Measurements from ENCODE around the gene MAJIN.
"Not testable (repeated sequence)": the region's sequence is repeated elsewhere in the genome, so short reads cannot be mapped to it uniquely, and the experiment has no call there.

MAJIN gene

DNA sequence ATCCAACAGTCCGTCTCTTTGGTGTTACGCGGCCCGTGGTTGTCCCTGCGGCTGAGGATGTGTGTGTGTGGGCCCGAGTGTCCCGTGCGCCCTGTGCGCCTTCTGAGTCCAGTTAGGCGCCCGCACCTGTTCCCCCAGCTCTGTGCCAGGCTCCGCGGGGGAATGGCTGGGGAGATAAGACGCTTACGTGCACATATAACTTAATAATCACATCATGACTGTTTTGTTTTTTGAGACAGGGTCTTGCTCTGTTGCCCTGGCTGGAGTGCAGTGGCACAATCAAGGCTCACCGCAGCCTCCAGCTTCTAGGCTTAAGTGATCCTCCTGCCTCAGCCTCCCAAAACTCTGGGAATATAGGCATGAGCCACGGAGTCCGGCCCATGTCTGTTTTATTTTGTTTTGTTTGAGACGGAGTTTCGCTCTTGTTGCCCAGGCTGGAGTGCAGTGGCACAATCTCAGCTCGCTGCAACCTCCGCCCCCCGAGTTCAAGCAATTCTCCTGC, 42.9 kb upstream of the MAJIN start:
- Histone ChIP-seq H3K4me3 (ENCODE audit: control insufficient read depth in 1 of 7, extremely low read depth in 1 of 7, insufficient read depth in 4 of 7, low read depth in 2 of 7, low read length in 6 of 7) (peak overlapping the region; percentile 65 to 82 (median 70)), H3K27ac (ENCODE audit: insufficient read depth in 1 of 2, low read depth in 1 of 2, low read length in 2 of 2, poor library complexity in 1 of 2, severe bottlenecking in 2 of 2) (peak overlapping the region; percentile 85 to 90), H3K4me1 (ENCODE audit: control extremely low read depth in 1 of 4, control insufficient read depth in 4 of 4, insufficient read depth in 4 of 4, low read length in 3 of 4) (peaks cover 0 to 27% (median 24%) of the 10 kb centered on the region in 4 experiments), H3K36me3 (ENCODE audit: control insufficient read depth in 4 of 4, insufficient read depth in 4 of 4, low read length in 3 of 4) (peaks cover 0 to 29% (median 19%) of the 10 kb centered on the region in 4 experiments), H3K27me3 (replicated peaks in 2 of 5; ENCODE audit: control insufficient read depth in 4 of 5, insufficient read depth in 5 of 5, low read length in 4 of 5) (no peaks in the 10 kb centered on the region), H3K9me3 (ENCODE audit: control extremely low read depth in 1 of 5, control insufficient read depth in 4 of 5, insufficient read depth in 2 of 5, low read depth in 1 of 5, low read length in 4 of 5) (no peaks in the 10 kb centered on the region)
- POLR2A ChIA-PET, result interaction anchor here (0.6 to 1.6 kb wide), 4 partner anchors 10 to 411 kb away, joined by 3 to 5 read pairs (median 4); no protein-coding TSS in a partner anchor
- CTCF ChIA-PET, result interaction anchor here (0.7 to 3.3 kb wide), 22 partner anchors 11 to 178 kb away, joined by 3 to 41 read pairs (median 4); partner anchors contain the start of genes BATF2, SAC3D1 and SNX15
- 46% methylated on average over 17 of the region's 23 CpGs for WGBS (ENCODE audit: insufficient coverage)
- DNase-seq, result peak; percentile 25 to 82 (median 71)

- no peaks in the 10 kb centered on the region for H3K9me3 ChIP-seq (ENCODE audit: control extremely low read depth in 1 of 5, control insufficient read depth in 4 of 5, insufficient read depth in 2 of 5, low read depth in 1 of 5, low read length in 4 of 5)
- DNase-seq, result peak; percentile 95 to 96 (median 95)
- WGBS (ENCODE audit: insufficient coverage), result 0% methylated on average over 89 of the region's 96 CpGs
- no peaks in the 10 kb centered on the region for H3K27me3 ChIP-seq (replicated peaks in 2 of 5; ENCODE audit: control insufficient read depth in 4 of 5, insufficient read depth in 5 of 5, low read length in 4 of 5)
- H3K4me3 ChIP-seq (ENCODE audit: control insufficient read depth in 1 of 7, extremely low read depth in 1 of 7, insufficient read depth in 4 of 7, low read depth in 2 of 7, low read length in 6 of 7), result peak within 1 kb of the TSS; percentile 65 to 82 (median 70)
- H3K27ac ChIP-seq (ENCODE audit: insufficient read depth in 1 of 2, low read depth in 1 of 2, low read length in 2 of 2, poor library complexity in 1 of 2, severe bottlenecking in 2 of 2), result peak within 1 kb of the TSS; percentile 90 to 93
- H3K4me1 ChIP-seq (ENCODE audit: control extremely low read depth in 1 of 4, control insufficient read depth in 4 of 4, insufficient read depth in 4 of 4, low read length in 3 of 4), result peaks cover 0 to 27% (median 24%) of the 10 kb centered on the region in 4 experiments
- POLR2A ChIA-PET, result interaction anchor here (0.6 to 1.6 kb wide), 5 partner anchors 10 to 412 kb away, joined by 3 to 5 read pairs (median 3); partner anchors contain the start of gene ZNHIT2
- H3K36me3 ChIP-seq (ENCODE audit: control insufficient read depth in 4 of 4, insufficient read depth in 4 of 4, low read length in 3 of 4), result peaks cover 0 to 25% (median 14%) of the 10 kb centered on the region in 4 experiments
- CTCF ChIA-PET, result interaction anchor here (0.7 to 3.3 kb wide), 24 partner anchors 12 to 178 kb away, joined by 3 to 41 read pairs (median 4); partner anchors contain the start of genes BATF2, SAC3D1, SNX15 and TM7SF2
These were observed 42.2 kb upstream of the MAJIN start, which contains the start of gene ARL2 for GRCh38 chr11:65013888-65014725. ARL2 (plus strand) TSS chr11:65014160; CDS start chr11:65014208, 48 bp downstream.

GRCh38 chr11:65013130-65013887, 41.4 kb upstream of the MAJIN start:
- 19% methylated on average over 19 of the region's 22 CpGs for WGBS (ENCODE audit: insufficient coverage)
- Histone ChIP-seq H3K4me1 (ENCODE audit: control extremely low read depth in 1 of 4, control insufficient read depth in 4 of 4, insufficient read depth in 4 of 4, low read length in 3 of 4) (peaks cover 0 to 27% (median 24%) of the 10 kb centered on the region in 4 experiments), H3K36me3 (ENCODE audit: control insufficient read depth in 4 of 4, insufficient read depth in 4 of 4, low read length in 3 of 4) (peaks cover 0 to 18% (median 8%) of the 10 kb centered on the region in 4 experiments), H3K4me3 (ENCODE audit: control insufficient read depth in 1 of 7, extremely low read depth in 1 of 7, insufficient read depth in 4 of 7, low read depth in 2 of 7, low read length in 6 of 7) (peak overlapping the region; percentile 65 to 82 (median 70)), H3K27ac (ENCODE audit: insufficient read depth in 1 of 2, low read depth in 1 of 2, low read length in 2 of 2, poor library complexity in 1 of 2, severe bottlenecking in 2 of 2) (peak overlapping the region; percentile 90 to 93), H3K27me3 (replicated peaks in 2 of 5; ENCODE audit: control insufficient read depth in 4 of 5, insufficient read depth in 5 of 5, low read length in 4 of 5) (no peaks in the 10 kb centered on the region), H3K9me3 (ENCODE audit: control extremely low read depth in 1 of 5, control insufficient read depth in 4 of 5, insufficient read depth in 2 of 5, low read depth in 1 of 5, low read length in 4 of 5) (no peaks in the 10 kb centered on the region)
- peak; percentile 92 to 96 (median 96) for DNase-seq
- POLR2A ChIA-PET, result interaction anchor here (1.0 to 1.6 kb wide), 2 partner anchors 13 to 104 kb away, joined by 3 to 5 read pairs; partner anchors contain the start of gene ZNHIT2
- CTCF ChIA-PET, result interaction anchor here (0.7 to 3.3 kb wide), 19 partner anchors 9 to 173 kb away, joined by 3 to 41 read pairs (median 4); partner anchors contain the start of genes BATF2, FAU, MRPL49 and SAC3D1

DNA sequence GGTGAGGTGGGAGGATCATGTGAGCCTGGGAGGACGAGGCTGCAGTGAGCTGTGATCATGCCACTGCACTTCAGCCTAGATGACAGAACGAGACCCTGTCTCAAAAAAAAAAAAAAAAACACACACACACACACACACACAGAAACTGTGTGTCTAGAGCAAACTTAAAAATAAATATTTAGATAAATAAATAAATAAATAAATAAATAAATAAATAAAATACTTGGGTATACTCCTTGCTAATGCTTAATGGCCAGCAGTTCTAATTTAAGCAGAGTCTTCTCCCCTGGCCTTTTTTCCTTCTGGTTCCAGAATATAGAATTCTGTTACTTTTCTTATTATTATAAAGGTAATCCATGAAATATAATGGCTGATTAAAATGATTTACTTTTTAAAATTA, 37.0 kb upstream of the MAJIN start:
- POLR2A ChIA-PET, result no interaction called here
- Histone ChIP-seq H3K27ac (ENCODE audit: insufficient read depth in 1 of 2, low read depth in 1 of 2, low read length in 2 of 2, poor library complexity in 1 of 2, severe bottlenecking in 2 of 2) (no peak overlapping the region), H3K9me3 (ENCODE audit: control extremely low read depth in 1 of 5, control insufficient read depth in 4 of 5, insufficient read depth in 2 of 5, low read depth in 1 of 5, low read length in 4 of 5) (no peaks in the 10 kb centered on the region), H3K4me1 (ENCODE audit: control extremely low read depth in 1 of 4, control insufficient read depth in 4 of 4, insufficient read depth in 4 of 4, low read length in 3 of 4) (peaks cover 0 to 10% (median 7%) of the 10 kb centered on the region in 4 experiments), H3K4me3 (ENCODE audit: control insufficient read depth in 1 of 7, extremely low read depth in 1 of 7, insufficient read depth in 4 of 7, low read depth in 2 of 7, low read length in 6 of 7) (no peak overlapping the region), H3K27me3 (replicated peaks in 2 of 5; ENCODE audit: control insufficient read depth in 4 of 5, insufficient read depth in 5 of 5, low read length in 4 of 5) (no peaks in the 10 kb centered on the region), H3K36me3 (ENCODE audit: control insufficient read depth in 4 of 4, insufficient read depth in 4 of 4, low read length in 3 of 4) (no peaks in the 10 kb centered on the region)
- no peak for DNase-seq
- CTCF ChIA-PET, result interaction anchor here (0.6 to 1.5 kb wide), 3 partner anchors 12 to 161 kb away, joined by 3 to 4 read pairs (median 3); partner anchors contain the start of gene BATF2
- no CpG with 5 or more reads among the region's 2 CpGs for WGBS (ENCODE audit: insufficient coverage)

GRCh38 chr11:65008016-65008415, 36.1 kb upstream of the MAJIN start:
- WGBS (ENCODE audit: insufficient coverage), result 100% methylated on average over 4 of the region's 7 CpGs
- Histone ChIP-seq H3K4me1 (ENCODE audit: control extremely low read depth in 1 of 4, control insufficient read depth in 4 of 4, insufficient read depth in 4 of 4, low read length in 3 of 4) (peaks cover 0 to 4% (median 3%) of the 10 kb centered on the region in 4 experiments), H3K27ac (ENCODE audit: insufficient read depth in 1 of 2, low read depth in 1 of 2, low read length in 2 of 2, poor library complexity in 1 of 2, severe bottlenecking in 2 of 2) (no peak overlapping the region), H3K9me3 (ENCODE audit: control extremely low read depth in 1 of 5, control insufficient read depth in 4 of 5, insufficient read depth in 2 of 5, low read depth in 1 of 5, low read length in 4 of 5) (no peaks in the 10 kb centered on the region), H3K27me3 (replicated peaks in 2 of 5; ENCODE audit: control insufficient read depth in 4 of 5, insufficient read depth in 5 of 5, low read length in 4 of 5) (no peaks in the 10 kb centered on the region), H3K36me3 (ENCODE audit: control insufficient read depth in 4 of 4, insufficient read depth in 4 of 4, low read length in 3 of 4) (no peaks in the 10 kb centered on the region), H3K4me3 (ENCODE audit: control insufficient read depth in 1 of 7, extremely low read depth in 1 of 7, insufficient read depth in 4 of 7, low read depth in 2 of 7, low read length in 6 of 7) (no peak overlapping the region)
- CTCF ChIA-PET, result interaction anchor here (0.8 to 1.4 kb wide), 4 partner anchors 9 to 75 kb away, joined by 3 to 4 read pairs (median 3); partner anchors contain the start of gene BATF2
- DNase-seq, result no peak
- POLR2A ChIA-PET, result no interaction called here

GRCh38 chr11:65003968-65004367, 32.1 kb upstream of the MAJIN start:
- WGBS (ENCODE audit: insufficient coverage), result no CpG with 5 or more reads among the region's 3 CpGs
- ChIA-PET CTCF (interaction anchor here (2.9 kb wide), 1 partner anchor 8 kb away, joined by 14 read pairs; the partner anchor contains the start of gene BATF2), POLR2A (interaction anchor here (0.9 to 1.1 kb wide), 2 partner anchors 10 to 51 kb away, joined by 3 to 5 read pairs; partner anchors contain the start of gene ARL2)

More at GRCh38 chr11:65003968-65004367, 32.1 kb upstream of the MAJIN start:
- H3K9me3 ChIP-seq (ENCODE audit: control extremely low read depth in 1 of 5, control insufficient read depth in 4 of 5, insufficient read depth in 2 of 5, low read depth in 1 of 5, low read length in 4 of 5); H3K36me3 ChIP-seq (ENCODE audit: control insufficient read depth in 4 of 4, insufficient read depth in 4 of 4, low read length in 3 of 4); DNase-seq; H3K4me3 ChIP-seq (ENCODE audit: control insufficient read depth in 1 of 7, extremely low read depth in 1 of 7, insufficient read depth in 4 of 7, low read depth in 2 of 7, low read length in 6 of 7); H3K27me3 ChIP-seq (replicated peaks in 2 of 5; ENCODE audit: control insufficient read depth in 4 of 5, insufficient read depth in 5 of 5, low read length in 4 of 5); H3K4me1 ChIP-seq (ENCODE audit: control extremely low read depth in 1 of 4, control insufficient read depth in 4 of 4, insufficient read depth in 4 of 4, low read length in 3 of 4); H3K27ac ChIP-seq (ENCODE audit: insufficient read depth in 1 of 2, low read depth in 1 of 2, low read length in 2 of 2, poor library complexity in 1 of 2, severe bottlenecking in 2 of 2): not testable (repeated sequence)

All from common myeloid progenitor, CD34-positive (primary cell).